SKM-1 treated with dmso at 0.1 percent for 144 hours (cell line): ENCODE results near the gene FAM149B1.

Experiments used
- DNase-seq: peaks from one replicate; lab custom pipeline; 2025; ENCODE audit not compliant: unreplicated experiment; lab: John Stamatoyannopoulos, UW

Gene FAM149B1

GRCh38 chr10:73264423-73264822, 96.5 kb downstream of the FAM149B1 start:
- DNase-seq, result no peak

GRCh38 chr10:73281097-73281496, 113.2 kb downstream of the FAM149B1 start:
- no peak for DNase-seq

GRCh38 chr10:73287441-73287840, 119.5 kb downstream of the FAM149B1 start:
- peak; percentile 23 for DNase-seq

GRCh38 chr10:73289958-73290357, 122.0 kb downstream of the FAM149B1 start:
- no peak for DNase-seq

- DNase-seq, result no peak
These were observed 125.5 kb downstream of the FAM149B1 start for GRCh38 chr10:73293461-73293860.
